Measurements from ENCODE around the gene ZFP90.
A peak's percentile ranks its signal among the peaks of the same experiment; 100 is the strongest.

The ZFP90 gene

DNA sequence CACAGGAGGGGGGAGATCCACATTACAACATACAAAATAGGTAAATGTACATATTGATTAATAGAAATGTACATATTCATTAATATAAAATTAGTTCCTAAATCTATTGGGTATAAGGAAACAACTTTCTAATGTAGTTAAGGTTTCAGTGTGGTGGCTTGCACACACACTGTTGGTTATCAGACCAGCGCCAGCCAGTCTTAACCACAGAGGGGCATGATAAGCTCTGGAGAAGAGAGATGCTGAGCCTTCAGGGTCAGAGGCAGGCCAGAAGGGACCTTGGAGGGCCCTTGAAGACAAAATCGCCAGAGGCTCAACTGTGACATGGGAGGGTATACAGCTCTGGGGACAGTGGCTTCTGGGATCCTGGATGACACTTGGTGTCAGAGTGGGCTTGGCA, 10.9 kb upstream of the ZFP90 start:
- DNase-seq (ENCODE audit: insufficient read length, low spot score) (no peak), FAIRE-seq (no peak)
- TF ChIP-seq, protein P1, sequence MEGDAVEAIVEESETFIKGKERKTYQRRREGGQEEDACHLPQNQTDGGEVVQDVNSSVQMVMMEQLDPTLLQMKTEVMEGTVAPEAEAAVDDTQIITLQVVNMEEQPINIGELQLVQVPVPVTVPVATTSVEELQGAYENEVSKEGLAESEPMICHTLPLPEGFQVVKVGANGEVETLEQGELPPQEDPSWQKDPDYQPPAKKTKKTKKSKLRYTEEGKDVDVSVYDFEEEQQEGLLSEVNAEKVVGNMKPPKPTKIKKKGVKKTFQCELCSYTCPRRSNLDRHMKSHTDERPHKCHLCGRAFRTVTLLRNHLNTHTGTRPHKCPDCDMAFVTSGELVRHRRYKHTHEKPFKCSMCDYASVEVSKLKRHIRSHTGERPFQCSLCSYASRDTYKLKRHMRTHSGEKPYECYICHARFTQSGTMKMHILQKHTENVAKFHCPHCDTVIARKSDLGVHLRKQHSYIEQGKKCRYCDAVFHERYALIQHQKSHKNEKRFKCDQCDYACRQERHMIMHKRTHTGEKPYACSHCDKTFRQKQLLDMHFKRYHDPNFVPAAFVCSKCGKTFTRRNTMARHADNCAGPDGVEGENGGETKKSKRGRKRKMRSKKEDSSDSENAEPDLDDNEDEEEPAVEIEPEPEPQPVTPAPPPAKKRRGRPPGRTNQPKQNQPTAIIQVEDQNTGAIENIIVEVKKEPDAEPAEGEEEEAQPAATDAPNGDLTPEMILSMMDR (IDR thresholded peaks at IDR 0.05; ENCODE audit: insufficient read depth, missing control alignments): no peak

DNA sequence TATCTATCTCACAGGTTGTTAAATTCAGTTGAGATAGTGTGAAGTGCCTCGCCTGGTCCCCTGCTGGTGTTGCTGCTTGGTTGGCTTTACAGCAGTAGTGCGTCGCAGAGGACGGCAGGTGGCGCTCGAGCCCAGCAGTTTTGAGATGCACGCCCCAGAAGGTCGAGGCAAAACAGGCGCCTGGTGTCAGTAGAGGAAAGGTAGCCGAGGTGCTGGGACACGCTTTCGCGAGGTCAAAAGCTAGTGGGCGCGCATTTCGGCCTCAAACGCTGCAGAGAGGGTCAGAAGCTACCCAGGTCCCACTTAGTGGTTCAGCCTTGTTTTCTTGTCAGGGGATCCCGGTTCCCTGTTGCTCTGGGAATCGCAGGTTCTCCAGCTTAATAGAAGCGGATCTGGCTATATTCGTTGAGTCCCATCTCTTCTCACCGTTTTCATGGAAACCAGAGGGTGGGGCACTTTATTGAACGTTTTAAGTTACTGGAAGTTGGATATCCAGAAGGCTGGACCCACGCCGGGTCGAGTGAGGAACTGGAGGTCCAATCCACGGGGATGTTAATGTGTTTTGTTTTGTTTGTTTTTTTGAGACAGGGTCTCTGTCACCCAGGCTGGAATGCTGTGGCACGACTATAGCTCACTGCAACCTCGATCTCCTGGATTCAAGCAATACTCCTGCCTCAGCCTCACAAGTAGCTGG, 10.3 kb upstream of the ZFP90 start:
- TF ChIP-seq, protein P1 (IDR thresholded peaks at IDR 0.05; ENCODE audit: insufficient read depth, missing control alignments): peak; percentile 98
- peak; percentile 38 for DNase-seq (ENCODE audit: insufficient read length, low spot score)
- FAIRE-seq: no peak

DNA sequence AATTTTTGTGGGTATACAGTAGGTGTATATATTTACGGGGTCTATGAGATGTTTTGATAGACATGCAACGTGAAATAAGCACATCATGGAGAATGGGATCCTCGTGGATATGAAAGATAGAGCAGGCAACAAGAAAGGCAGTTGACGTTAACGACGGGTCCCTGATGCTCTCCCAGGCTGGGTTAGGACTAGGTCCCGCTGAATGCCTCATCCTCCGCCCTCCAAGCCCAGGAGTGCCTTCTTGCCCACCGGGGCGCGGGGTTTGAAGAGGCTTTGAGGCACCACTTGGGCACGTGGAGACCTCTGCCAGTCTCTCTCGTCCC, 9.5 kb upstream of the ZFP90 start:
- DNase-seq (ENCODE audit: insufficient read length, low spot score): no peak
- TF ChIP-seq, protein P1 (IDR thresholded peaks at IDR 0.05; ENCODE audit: insufficient read depth, missing control alignments): no peak
- no peak for FAIRE-seq

DNA sequence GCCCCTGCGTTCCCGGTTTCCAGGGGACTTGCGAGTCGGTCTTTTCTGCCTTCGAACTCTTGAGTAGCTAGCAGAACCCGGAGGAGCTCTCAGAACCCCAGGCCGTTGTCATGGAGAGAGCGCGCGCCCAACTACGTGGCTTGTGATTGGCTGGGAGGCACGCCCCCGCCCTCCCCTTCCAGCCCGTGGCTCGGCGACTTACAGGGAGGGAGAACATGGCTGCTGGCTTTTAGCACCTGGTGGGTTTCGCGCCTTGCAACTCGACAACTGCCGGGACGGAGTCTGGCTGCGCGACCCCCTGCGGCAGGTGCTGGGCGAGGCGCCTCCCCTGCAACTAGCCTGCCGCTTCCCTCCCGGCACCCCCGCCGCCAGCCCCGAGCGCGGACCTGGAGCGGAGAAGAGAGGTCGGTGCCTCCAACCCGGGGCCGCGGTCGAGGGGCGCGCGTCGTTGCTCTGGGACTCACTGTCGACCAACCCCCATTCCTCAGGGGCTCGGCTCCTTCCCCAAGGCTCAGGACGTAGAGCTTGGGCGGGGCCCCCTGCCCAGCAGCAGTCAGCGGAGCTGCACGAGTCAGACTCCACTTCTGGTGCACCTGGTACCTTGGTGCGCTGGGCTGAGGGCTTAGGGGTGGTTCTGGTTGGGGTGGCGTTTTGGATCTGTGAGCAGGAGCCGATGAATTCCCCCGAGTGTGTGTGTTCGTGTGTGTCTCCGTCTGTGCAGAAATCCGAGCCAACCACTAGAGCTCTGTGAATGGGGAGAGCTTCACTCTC, 9.0 kb upstream of the ZFP90 start:
- DNase-seq (ENCODE audit: insufficient read length, low spot score): peak; percentile 91
- no peak for FAIRE-seq
- TF ChIP-seq, protein P1 (IDR thresholded peaks at IDR 0.05; ENCODE audit: insufficient read depth, missing control alignments): no peak

DNA sequence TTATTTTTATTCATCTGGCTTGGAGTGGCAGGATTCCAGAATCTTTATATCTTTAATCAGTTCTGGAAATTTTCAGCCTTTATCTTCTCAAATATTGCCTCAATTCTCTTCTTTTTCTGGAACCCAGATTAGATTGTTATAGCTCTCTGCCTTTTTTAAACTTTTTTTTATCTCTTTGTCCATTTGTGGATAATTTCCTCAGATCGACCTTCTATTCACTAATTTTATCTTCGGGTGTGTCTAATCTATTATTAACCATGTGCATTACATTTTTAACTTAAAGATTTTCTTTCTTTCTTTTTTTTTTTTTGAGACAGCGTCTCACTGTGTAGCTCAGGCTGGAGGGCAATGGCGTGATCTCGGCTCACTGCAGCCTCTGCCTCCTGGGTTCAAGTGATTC, 5.2 kb upstream of the ZFP90 start:
- TF ChIP-seq, protein P1 (IDR thresholded peaks at IDR 0.05; ENCODE audit: insufficient read depth, missing control alignments): no peak
- FAIRE-seq (no peak), DNase-seq (ENCODE audit: insufficient read length, low spot score) (no peak)

DNA sequence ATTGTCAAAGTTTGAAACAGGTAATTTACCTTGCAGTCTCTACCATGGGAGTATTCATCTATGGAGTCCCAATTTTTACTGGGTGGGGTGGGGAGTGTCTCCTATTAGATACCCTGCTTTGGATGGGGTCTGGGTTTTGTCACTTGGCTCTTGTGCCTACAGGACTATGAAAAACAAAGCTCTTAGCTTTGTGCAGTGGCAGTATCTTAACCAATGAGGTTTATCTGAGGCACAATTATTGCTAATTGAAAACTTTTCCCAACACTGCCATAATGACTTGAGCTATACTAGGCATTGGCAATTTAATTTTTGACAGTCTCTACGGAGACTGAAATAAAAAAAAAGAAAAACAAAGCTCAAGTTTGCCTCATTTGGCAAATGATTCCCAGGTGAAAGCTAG, 3.8 kb upstream of the ZFP90 start:
- TF ChIP-seq, protein P1 (IDR thresholded peaks at IDR 0.05; ENCODE audit: insufficient read depth, missing control alignments): no peak
- FAIRE-seq: no peak
- DNase-seq (ENCODE audit: insufficient read length, low spot score): no peak

DNA sequence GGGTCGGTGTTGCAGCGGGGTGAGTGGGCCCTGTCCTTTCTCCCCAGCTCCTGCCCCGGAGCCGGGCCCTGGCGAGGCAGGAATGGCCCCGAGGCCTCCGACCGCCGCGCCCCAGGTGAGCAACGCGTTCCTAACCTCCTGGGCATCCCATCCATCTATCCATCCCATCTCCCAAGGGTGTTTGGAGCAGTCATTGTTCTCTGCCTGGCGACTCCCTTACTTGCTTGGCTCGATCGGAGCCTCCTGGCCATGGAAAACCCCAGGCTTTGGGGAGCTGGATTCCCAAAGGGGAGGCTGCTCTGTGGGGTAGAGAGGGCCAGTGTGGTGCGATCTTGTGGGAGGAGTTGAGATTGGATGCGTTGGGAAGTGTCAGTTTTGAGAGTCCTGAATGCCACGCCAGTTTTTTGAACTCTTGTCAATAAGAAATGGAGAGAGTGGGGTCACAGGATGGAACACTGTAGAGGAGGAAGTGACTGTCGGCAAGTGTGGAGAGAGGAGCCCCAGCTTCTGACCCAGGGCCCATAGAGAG, 684 bp downstream of the ZFP90 start:
- FAIRE-seq: no peak
- TF ChIP-seq, protein P1 (IDR thresholded peaks at IDR 0.05; ENCODE audit: insufficient read depth, missing control alignments): no peak
- DNase-seq (ENCODE audit: insufficient read length, low spot score): no peak
